ENCODE measurements around the gene PKD2L1.

GRCh38 chr10:100372415-100373297, 42.6 kb upstream of the PKD2L1 start:
- no peak for TF ChIP-seq ZNF274 (IDR thresholded peaks at IDR 0.05; ENCODE audit: low read depth, low read length)
- no peak for TF ChIP-seq SUZ12 (IDR thresholded peaks at IDR 0.05; ENCODE audit: extremely low read depth, insufficient read depth, insufficient read length)
